Hematopoietic multipotent progenitor cell treated with erythropoietin and hydrocortisone succinate and interleukin-3 and kit ligand, for 4 days (in vitro differentiated cells): ENCODE measurements around the gene HYI.
"Not testable (repeated sequence)": the region's sequence is repeated elsewhere in the genome, so short reads cannot be mapped to it uniquely, and the experiment has no call there.

Source experiments
- DNase-seq: peaks from one replicate; pipeline ENCODE4 v3.0.0-alpha.2; 2015

Gene HYI

GRCh38 chr1:43426221-43426620 is 27.5 kb downstream of the HYI start:
- DNase-seq = no peak

- no peak for DNase-seq
These were observed 28.7 kb downstream of the HYI start for GRCh38 chr1:43425045-43425444.

- DNase-seq = peak; percentile 13
These were observed 29.8 kb downstream of the HYI start for GRCh38 chr1:43423672-43424550.

GRCh38 chr1:43422995-43423671 is 30.6 kb downstream of the HYI start:
- DNase-seq = no peak

- DNase-seq = no peak
These were observed 31.6 kb downstream of the HYI start for GRCh38 chr1:43421976-43422750.

GRCh38 chr1:43421396-43421795 is 32.3 kb downstream of the HYI start:
- DNase-seq = no peak

GRCh38 chr1:43420874-43421273 is 32.9 kb downstream of the HYI start:
- DNase-seq = no peak

GRCh38 chr1:43419627-43420425 is 33.9 kb downstream of the HYI start:
- DNase-seq = no peak

- no peak for DNase-seq
These were observed 34.9 kb downstream of the HYI start for GRCh38 chr1:43418858-43419257.

- no peak for DNase-seq
These were observed 37.8 kb downstream of the HYI start for GRCh38 chr1:43415901-43416300.

- peak; percentile 91 for DNase-seq
These were observed 39.0 kb downstream of the HYI start for GRCh38 chr1:43414634-43415223.

GRCh38 chr1:43413426-43413825 is 40.3 kb downstream of the HYI start:
- not testable (repeated sequence) for DNase-seq

- no peak for DNase-seq
These were observed 43.2 kb downstream of the HYI start for GRCh38 chr1:43410571-43410970.

GRCh38 chr1:43405876-43406234 is 47.9 kb downstream of the HYI start:
- no peak for DNase-seq

GRCh38 chr1:43405219-43405875 is 48.4 kb downstream of the HYI start:
- DNase-seq = peak; percentile 95

- no peak for DNase-seq
These were observed 49.4 kb downstream of the HYI start for GRCh38 chr1:43404353-43404752.

GRCh38 chr1:43402089-43402865 is 51.5 kb downstream of the HYI start:
- DNase-seq = peak; percentile 30
